ENCODE data around the gene SHC1.

The SHC1 gene

GRCh38 chr1:155015527-155016230 is 45.1 kb upstream of the SHC1 start:
- no peaks in the 10 kb centered on the region for H3K9me3 ChIP-seq (replicated peaks in 1 of 11)
- H3K9ac ChIP-seq: peak overlapping the region in 7 of 11 experiments; percentile 8 to 77 (median 72); a peak in 8 of 22 replicates
- H3K27me3 ChIP-seq: no peaks in the 10 kb centered on the region
- peaks cover 12 to 62% (median 18%) of the 10 kb centered on the region in 11 experiments; a peak in 17 of 22 replicates for H3K36me3 ChIP-seq
- peak overlapping the region; percentile 93 to 100 (median 98) for H3K4me2 ChIP-seq
- H3K27ac ChIP-seq: peak overlapping the region in 6 of 11 experiments; percentile 29 to 81 (median 74); a peak in 12 of 22 replicates
- no peak for TF ChIP-seq Cebpa-rat (IDR thresholded peaks at IDR 0.05)
- peaks cover 0 to 70% (median 11%) of the 10 kb centered on the region in 11 experiments; a peak in 11 of 22 replicates for H4K20me1 ChIP-seq
- H3K4me1 ChIP-seq: peaks cover 84 to 94% (median 91%) of the 10 kb centered on the region in 10 experiments
- H3K4me3 ChIP-seq: peak overlapping the region in 2 of 10 experiments; percentile 48 to 62; a peak in 2 of 20 replicates

GRCh38 chr1:155014709-155015508 is 44.4 kb upstream of the SHC1 start:
- no peaks in the 10 kb centered on the region for H3K9me3 ChIP-seq (replicated peaks in 1 of 11)
- H3K27me3 ChIP-seq: no peaks in the 10 kb centered on the region
- TF ChIP-seq Cebpa-rat (IDR thresholded peaks at IDR 0.05): no peak
- peaks cover 92 to 100% (median 98%) of the 10 kb centered on the region in 10 experiments for H3K4me1 ChIP-seq
- peaks cover 12 to 62% (median 18%) of the 10 kb centered on the region in 11 experiments; a peak in 17 of 22 replicates for H3K36me3 ChIP-seq
- peak overlapping the region in 5 of 11 experiments; percentile 20 to 81 (median 77); a peak in 8 of 22 replicates for H3K27ac ChIP-seq
- H3K9ac ChIP-seq: peak overlapping the region in 4 of 11 experiments; percentile 32 to 53 (median 46); a peak in 4 of 22 replicates
- peak overlapping the region; percentile 93 to 100 (median 98); a peak in 21 of 22 replicates for H3K4me2 ChIP-seq
- no peak overlapping the region for H3K4me3 ChIP-seq
- peaks cover 0 to 68% (median 11%) of the 10 kb centered on the region in 11 experiments; a peak in 11 of 22 replicates for H4K20me1 ChIP-seq

- H3K36me3 ChIP-seq: peaks cover 12 to 49% (median 18%) of the 10 kb centered on the region in 11 experiments; a peak in 17 of 22 replicates
- H3K27ac ChIP-seq: peak overlapping the region in 8 of 11 experiments; percentile 7 to 92 (median 74); a peak in 12 of 22 replicates
- no peak for TF ChIP-seq Cebpa-rat (IDR thresholded peaks at IDR 0.05)
- H4K20me1 ChIP-seq: peaks cover 0 to 55% (median 9%) of the 10 kb centered on the region in 11 experiments; a peak in 11 of 22 replicates
- H3K9me3 ChIP-seq (replicated peaks in 1 of 11): no peaks in the 10 kb centered on the region
- H3K4me2 ChIP-seq: peak overlapping the region; percentile 95 to 100 (median 98)
- H3K4me3 ChIP-seq: peak overlapping the region in 1 of 10 experiments; percentile 44; a peak in 2 of 20 replicates
- no peaks in the 10 kb centered on the region for H3K27me3 ChIP-seq
- H3K9ac ChIP-seq: peak overlapping the region in 9 of 11 experiments; percentile 4 to 97 (median 33); a peak in 11 of 22 replicates
- H3K4me1 ChIP-seq: peaks cover 96 to 100% (median 99%) of the 10 kb centered on the region in 10 experiments
These were observed 43.1 kb upstream of the SHC1 start for GRCh38 chr1:155013632-155014031.

- peaks cover 12 to 48% (median 18%) of the 10 kb centered on the region in 11 experiments; a peak in 17 of 22 replicates for H3K36me3 ChIP-seq
- peak overlapping the region in 2 of 10 experiments; percentile 18 to 96; a peak in 3 of 20 replicates for H3K4me3 ChIP-seq
- no peak for TF ChIP-seq Cebpa-rat (IDR thresholded peaks at IDR 0.05)
- peak overlapping the region in 6 of 11 experiments; percentile 13 to 97 (median 30); a peak in 10 of 22 replicates for H3K9ac ChIP-seq
- no peaks in the 10 kb centered on the region for H3K27me3 ChIP-seq
- no peaks in the 10 kb centered on the region for H3K9me3 ChIP-seq (replicated peaks in 1 of 11)
- H4K20me1 ChIP-seq: peaks cover 0 to 52% (median 11%) of the 10 kb centered on the region in 11 experiments; a peak in 11 of 22 replicates
- peak overlapping the region in 10 of 11 experiments; percentile 3 to 93 (median 69); a peak in 15 of 22 replicates for H3K27ac ChIP-seq
- peaks cover 92 to 100% (median 99%) of the 10 kb centered on the region in 10 experiments for H3K4me1 ChIP-seq
- H3K4me2 ChIP-seq: peak overlapping the region; percentile 95 to 100 (median 98)
These were observed 42.4 kb upstream of the SHC1 start for GRCh38 chr1:155012776-155013602.

GRCh38 chr1:155012026-155012546 is 41.5 kb upstream of the SHC1 start:
- no peaks in the 10 kb centered on the region for H3K9me3 ChIP-seq (replicated peaks in 1 of 11)
- no peaks in the 10 kb centered on the region for H3K27me3 ChIP-seq
- TF ChIP-seq Cebpa-rat (IDR thresholded peaks at IDR 0.05): no peak
- peaks cover 0 to 48% (median 19%) of the 10 kb centered on the region in 11 experiments; a peak in 11 of 22 replicates for H4K20me1 ChIP-seq
- H3K4me3 ChIP-seq: peak overlapping the region in 3 of 10 experiments; percentile 18 to 96 (median 68); a peak in 4 of 20 replicates
- peak overlapping the region in 9 of 11 experiments; percentile 24 to 93 (median 87); a peak in 18 of 22 replicates for H3K27ac ChIP-seq
- peaks cover 95 to 100% (median 100%) of the 10 kb centered on the region in 10 experiments for H3K4me1 ChIP-seq
- peak overlapping the region; percentile 95 to 100 (median 98) for H3K4me2 ChIP-seq
- peak overlapping the region in 7 of 11 experiments; percentile 16 to 97 (median 37); a peak in 8 of 22 replicates for H3K9ac ChIP-seq
- peaks cover 12 to 48% (median 18%) of the 10 kb centered on the region in 11 experiments; a peak in 17 of 22 replicates for H3K36me3 ChIP-seq

- H3K9me3 ChIP-seq (replicated peaks in 1 of 11): no peaks in the 10 kb centered on the region
- H3K4me3 ChIP-seq: peak overlapping the region in 6 of 10 experiments; percentile 1 to 99 (median 62); a peak in 12 of 20 replicates
- no peaks in the 10 kb centered on the region for H3K27me3 ChIP-seq
- peaks cover 95 to 100% (median 100%) of the 10 kb centered on the region in 10 experiments for H3K4me1 ChIP-seq
- H3K4me2 ChIP-seq: peak overlapping the region; percentile 95 to 100 (median 98)
- H4K20me1 ChIP-seq: peaks cover 0 to 43% (median 20%) of the 10 kb centered on the region in 11 experiments; a peak in 11 of 22 replicates
- TF ChIP-seq Cebpa-rat (IDR thresholded peaks at IDR 0.05): no peak
- peaks cover 12 to 43% (median 18%) of the 10 kb centered on the region in 11 experiments; a peak in 17 of 22 replicates for H3K36me3 ChIP-seq
- H3K27ac ChIP-seq: peak overlapping the region; percentile 44 to 93 (median 86); a peak in 20 of 22 replicates
- peak overlapping the region; percentile 41 to 97 (median 72); a peak in 18 of 22 replicates for H3K9ac ChIP-seq
These were observed 41.0 kb upstream of the SHC1 start for GRCh38 chr1:155011437-155012025.

GRCh38 chr1:155011004-155011416 is 40.5 kb upstream of the SHC1 start:
- H3K4me2 ChIP-seq: peak overlapping the region; percentile 95 to 100 (median 98)
- peaks cover 12 to 37% (median 18%) of the 10 kb centered on the region in 11 experiments; a peak in 17 of 22 replicates for H3K36me3 ChIP-seq
- peak overlapping the region; percentile 44 to 93 (median 86); a peak in 21 of 22 replicates for H3K27ac ChIP-seq
- H3K9ac ChIP-seq: peak overlapping the region; percentile 41 to 97 (median 72); a peak in 21 of 22 replicates
- H3K4me3 ChIP-seq: peak overlapping the region in 8 of 10 experiments; percentile 1 to 99 (median 54); a peak in 15 of 20 replicates
- H3K27me3 ChIP-seq: no peaks in the 10 kb centered on the region
- H3K4me1 ChIP-seq: peaks cover 95 to 100% (median 100%) of the 10 kb centered on the region in 10 experiments
- peaks cover 0 to 38% (median 15%) of the 10 kb centered on the region in 11 experiments; a peak in 8 of 22 replicates for H4K20me1 ChIP-seq
- TF ChIP-seq Cebpa-rat (IDR thresholded peaks at IDR 0.05): no peak
- no peaks in the 10 kb centered on the region for H3K9me3 ChIP-seq (replicated peaks in 1 of 11)

Data from BLaER1 treated with 17β-estradiol and CSF1 and Interleukin-3, amounts not matched to agents 10 nM and 100 nM (cell line).